ENCODE data around the gene NRG3.

Gene NRG3

DNA sequence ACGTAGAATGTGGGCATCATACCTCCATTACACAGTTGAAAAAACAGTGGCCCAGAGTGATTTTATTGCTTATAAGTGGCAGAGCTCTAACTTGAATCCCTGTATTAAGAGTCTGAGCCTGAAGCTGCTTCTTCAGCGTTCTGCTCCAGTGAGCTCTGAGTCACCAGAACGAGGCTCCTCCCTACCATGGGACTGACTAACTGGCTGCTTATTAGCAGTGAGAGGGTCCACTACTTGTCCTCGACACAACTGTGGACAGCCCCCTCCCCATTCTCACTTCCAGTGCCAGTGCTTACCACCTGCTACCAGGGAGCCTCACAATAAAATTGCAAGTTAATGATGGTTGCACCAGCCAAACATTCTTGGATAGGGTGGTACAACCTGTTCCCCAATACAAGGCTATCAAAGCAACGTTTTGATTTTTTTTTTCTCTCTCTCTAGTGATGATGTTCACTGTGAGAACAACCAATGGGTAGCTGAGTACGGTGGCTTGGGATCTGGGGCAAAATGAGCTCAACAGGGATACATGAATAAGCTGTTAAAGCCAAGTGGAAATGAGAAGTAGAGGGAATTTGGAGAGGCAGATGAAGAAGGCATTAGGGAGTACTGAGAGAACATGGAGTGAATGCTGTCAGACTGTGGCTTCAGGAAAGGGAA is 2.7 kb upstream of the NRG3 start:
- H3K27ac ChIP-seq, result no peak overlapping the region
- TF ChIP-seq, protein P1, sequence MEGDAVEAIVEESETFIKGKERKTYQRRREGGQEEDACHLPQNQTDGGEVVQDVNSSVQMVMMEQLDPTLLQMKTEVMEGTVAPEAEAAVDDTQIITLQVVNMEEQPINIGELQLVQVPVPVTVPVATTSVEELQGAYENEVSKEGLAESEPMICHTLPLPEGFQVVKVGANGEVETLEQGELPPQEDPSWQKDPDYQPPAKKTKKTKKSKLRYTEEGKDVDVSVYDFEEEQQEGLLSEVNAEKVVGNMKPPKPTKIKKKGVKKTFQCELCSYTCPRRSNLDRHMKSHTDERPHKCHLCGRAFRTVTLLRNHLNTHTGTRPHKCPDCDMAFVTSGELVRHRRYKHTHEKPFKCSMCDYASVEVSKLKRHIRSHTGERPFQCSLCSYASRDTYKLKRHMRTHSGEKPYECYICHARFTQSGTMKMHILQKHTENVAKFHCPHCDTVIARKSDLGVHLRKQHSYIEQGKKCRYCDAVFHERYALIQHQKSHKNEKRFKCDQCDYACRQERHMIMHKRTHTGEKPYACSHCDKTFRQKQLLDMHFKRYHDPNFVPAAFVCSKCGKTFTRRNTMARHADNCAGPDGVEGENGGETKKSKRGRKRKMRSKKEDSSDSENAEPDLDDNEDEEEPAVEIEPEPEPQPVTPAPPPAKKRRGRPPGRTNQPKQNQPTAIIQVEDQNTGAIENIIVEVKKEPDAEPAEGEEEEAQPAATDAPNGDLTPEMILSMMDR (conservative IDR thresholded peaks at IDR 0.05), result no peak

- TF ChIP-seq, protein P1 (conservative IDR thresholded peaks at IDR 0.05), result no peak
These were observed 1.6 kb upstream of the NRG3 start for GRCh38 chr10:81873231-81873931.

DNA sequence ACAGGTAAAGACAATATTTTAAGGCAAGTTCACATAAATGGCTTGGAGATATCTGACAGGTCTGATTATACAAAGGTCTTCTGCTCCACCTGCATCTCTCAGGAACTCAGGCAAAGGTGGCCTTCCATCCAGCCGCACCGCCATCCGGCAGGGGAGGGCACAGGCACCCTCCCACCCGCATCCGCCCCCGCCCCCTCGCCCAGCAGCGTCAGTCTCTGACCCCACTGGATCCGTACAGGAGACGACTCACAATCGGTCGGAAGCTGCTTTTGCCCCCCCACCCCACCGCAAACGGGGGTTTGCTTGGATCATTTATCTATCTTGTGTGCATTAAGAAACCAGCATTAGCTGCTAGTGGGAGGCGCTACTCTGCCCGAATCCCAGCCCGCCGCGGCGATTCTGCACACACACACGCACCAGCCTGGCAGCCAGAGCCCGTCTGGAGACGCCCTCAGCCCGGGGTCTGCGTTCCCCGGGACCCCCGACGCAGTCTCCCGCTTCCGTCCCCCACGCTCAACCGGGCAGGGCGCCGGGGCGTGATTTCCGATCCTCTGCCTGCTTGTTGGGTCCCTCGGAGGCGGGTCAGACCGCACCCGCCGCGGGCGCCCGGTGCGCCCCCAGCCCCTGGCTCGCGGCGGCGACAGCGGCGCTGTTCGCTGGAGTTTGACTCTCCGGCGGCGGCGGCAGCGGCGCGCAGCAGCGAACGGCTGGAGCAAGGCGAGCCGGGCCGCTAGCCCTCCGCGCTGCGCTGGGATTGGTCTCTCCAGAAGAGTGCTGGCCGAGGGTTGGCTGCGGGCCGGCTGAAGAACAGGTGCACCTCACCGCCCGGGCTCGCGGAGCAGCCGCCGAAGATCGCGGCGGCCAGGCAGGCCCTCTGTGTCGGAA is 820 bp upstream of the NRG3 start:
- no peak overlapping the region for H3K27ac ChIP-seq
- TF ChIP-seq, protein P1 (conservative IDR thresholded peaks at IDR 0.05), result no peak

More at GRCh38 chr10:81873231-81873931, 1.6 kb upstream of the NRG3 start:
- H3K27ac ChIP-seq, result no peak overlapping the region

DNA sequence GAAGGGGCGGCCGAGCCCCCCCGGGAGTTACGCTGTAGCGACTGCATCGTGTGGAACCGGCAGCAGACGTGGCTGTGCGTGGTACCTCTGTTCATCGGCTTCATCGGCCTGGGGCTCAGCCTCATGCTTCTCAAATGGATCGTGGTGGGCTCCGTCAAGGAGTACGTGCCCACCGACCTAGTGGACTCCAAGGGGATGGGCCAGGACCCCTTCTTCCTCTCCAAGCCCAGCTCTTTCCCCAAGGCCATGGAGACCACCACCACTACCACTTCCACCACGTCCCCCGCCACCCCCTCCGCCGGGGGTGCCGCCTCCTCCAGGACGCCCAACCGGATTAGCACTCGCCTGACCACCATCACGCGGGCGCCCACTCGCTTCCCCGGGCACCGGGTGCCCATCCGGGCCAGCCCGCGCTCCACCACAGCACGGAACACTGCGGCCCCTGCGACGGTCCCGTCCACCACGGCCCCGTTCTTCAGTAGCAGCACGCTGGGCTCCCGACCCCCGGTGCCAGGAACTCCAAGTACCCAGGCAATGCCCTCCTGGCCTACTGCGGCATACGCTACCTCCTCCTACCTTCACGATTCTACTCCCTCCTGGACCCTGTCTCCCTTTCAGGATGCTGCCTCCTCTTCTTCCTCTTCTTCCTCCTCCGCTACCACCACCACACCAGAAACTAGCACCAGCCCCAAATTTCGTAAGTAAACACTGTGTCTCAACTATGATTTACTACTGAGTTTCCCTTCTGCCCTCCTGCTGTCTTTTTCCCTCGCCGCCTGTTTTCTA is 666 bp downstream of the NRG3 start:
- no peak overlapping the region for H3K27ac ChIP-seq
- TF ChIP-seq, protein P1 (conservative IDR thresholded peaks at IDR 0.05), result no peak

- TF ChIP-seq, protein P1 (conservative IDR thresholded peaks at IDR 0.05), result no peak
- no peak overlapping the region for H3K27ac ChIP-seq
These were observed 1.5 kb downstream of the NRG3 start for GRCh38 chr10:81876253-81877077.

GRCh38 chr10:81877596-81877995 is 2.6 kb downstream of the NRG3 start:
- TF ChIP-seq, protein P1 (conservative IDR thresholded peaks at IDR 0.05), result no peak
- no peak overlapping the region for H3K27ac ChIP-seq

Measured in VCaP (cell line).